Endodermal cell (in vitro differentiated cells): ENCODE results near the gene RNF43. TPM values are rescaled to one million over a fixed set of nuclear protein-coding genes. Genes with fewer than 3 reads are reported as not detected.

Experiments
- DNase-seq: peaks from one replicate; pipeline ENCODE4 v3.0.0-alpha.2; 2017
- H3K27ac ChIP-seq: 2 replicates; pipeline ENCODE4 v1.5.1; 2013; ENCODE audit warnings: mild to moderate bottlenecking, low read depth, low read length, moderate library complexity
- H3K27me3 ChIP-seq: 2 replicates; pipeline ENCODE4 v1.6.1; 2013; ENCODE audit warnings: mild to moderate bottlenecking, low read length, moderate library complexity; ENCODE audit not compliant: insufficient read depth, control insufficient read depth, poor library complexity, severe bottlenecking
- H3K36me3 ChIP-seq: 2 replicates; pipeline ENCODE4 v1.7.0; 2013; ENCODE audit warnings: mild to moderate bottlenecking, low read length, moderate library complexity; ENCODE audit not compliant: control insufficient read depth, insufficient read depth
- H3K4me1 ChIP-seq: one replicate; pipeline ENCODE4 v1.7.0; 2013; ENCODE audit warnings: low read length; ENCODE audit not compliant: control insufficient read depth, insufficient read depth
- H3K4me3 ChIP-seq: 2 replicates; pipeline ENCODE4 v1.5.1; 2013; ENCODE audit warnings: mild to moderate bottlenecking, low read length, moderate library complexity
- H3K9ac ChIP-seq: 2 replicates; pipeline ENCODE4 v1.6.1; 2013; ENCODE audit warnings: mild to moderate bottlenecking, low read length, moderate library complexity; ENCODE audit not compliant: poor library complexity, severe bottlenecking; ENCODE audit errors: extremely low read depth
- H3K9me3 ChIP-seq: 2 replicates; pipeline ENCODE4 v1.6.1; 2013; ENCODE audit warnings: mild to moderate bottlenecking, low read length, moderate library complexity; ENCODE audit not compliant: control insufficient read depth
- H3K27ac Mint-ChIP-seq: 2 replicates; pipeline ENCODE4 v1.8.0; 2020; ENCODE audit warnings: mixed read lengths
- H3K27me3 Mint-ChIP-seq: 2 replicates; pipeline ENCODE4 v1.8.0; 2021; ENCODE audit warnings: mild to moderate bottlenecking, mixed read lengths; ENCODE audit not compliant: insufficient read depth
- H3K36me3 Mint-ChIP-seq: 2 replicates; pipeline ENCODE4 v1.8.0; 2020; ENCODE audit warnings: low read depth, mixed read lengths
- H3K4me1 Mint-ChIP-seq: 2 replicates; pipeline ENCODE4 v1.8.0; 2020; ENCODE audit warnings: mixed read lengths
- H3K4me3 Mint-ChIP-seq: 2 replicates; pipeline ENCODE4 v1.8.0; 2020; ENCODE audit warnings: mild to moderate bottlenecking, moderate library complexity, mixed read lengths
- H3K9me3 Mint-ChIP-seq: 2 replicates; pipeline ENCODE4 v1.8.0; 2020; ENCODE audit warnings: mild to moderate bottlenecking, mixed read lengths
- CTCF ChIP-seq: fragments of 200-600 bp; sonication (generic); conservative IDR thresholded peaks from 2 replicates; pipeline ENCODE4 v1.5.0; 2021; ENCODE audit warnings: antibody characterized with exemption, mild to moderate bottlenecking
- WGBS, 2 experiments: methylation state at CpG; one replicate each; pipeline versions ENCODE4 v1.1.5 to v1.1.7; 2013; ENCODE audit warnings: missing lambda C conversion rate in 2 of 2, mixed read lengths in 1 of 2; ENCODE audit not compliant: insufficient coverage in 1 of 2, insufficient read length in 1 of 2; 5-methylcytosine and 5-hydroxymethylcytosine counted together
- total RNA-seq, 2 donors: library from RNA; stranded (reverse); fragmentation: NEBNext Ultra II Directional in 1 of 2; extraction: Animal tissue kit (Norgen Biotek cat#: 25700) in 1 of 2; gene quantifications; 2 replicates in 1 of 2; 3 replicates in 1 of 2; pipeline ENCODE4 v1.2.1, GENCODE V29; 2021

RNF43 gene
- total RNA-seq, 2 donors from 2014 or later = 3.2 to 4.1 TPM

- no peak overlapping the region for H3K9ac ChIP-seq
- no peaks in the 10 kb centered on the region for H3K27me3 Mint-ChIP-seq
- TF ChIP-seq CTCF = no peak
- H3K36me3 ChIP-seq = no peaks in the 10 kb centered on the region
- H3K27ac ChIP-seq = no peak overlapping the region
- H3K4me1 Mint-ChIP-seq = peaks cover 12% of the 10 kb centered on the region
- no peaks in the 10 kb centered on the region for H3K36me3 Mint-ChIP-seq
- no peak for DNase-seq
- H3K9me3 Mint-ChIP-seq = no peaks in the 10 kb centered on the region
- WGBS, 2 experiments = 92 to 100% methylated on average over 1 to 5 of the region's 5 CpGs
- no peak overlapping the region for H3K27ac Mint-ChIP-seq
- H3K27me3 ChIP-seq = no peaks in the 10 kb centered on the region
- no peak overlapping the region for H3K4me3 Mint-ChIP-seq
- H3K4me1 ChIP-seq = no peaks in the 10 kb centered on the region
- no peaks in the 10 kb centered on the region for H3K9me3 ChIP-seq
- H3K4me3 ChIP-seq = no peak overlapping the region
Measured at GRCh38 chr17:58377661-58378060, 39.7 kb downstream of the RNF43 start.

- peaks cover 12% of the 10 kb centered on the region for H3K4me1 Mint-ChIP-seq
- Histone ChIP-seq H3K4me1 (no peaks in the 10 kb centered on the region), H3K27me3 (no peaks in the 10 kb centered on the region), H3K36me3 (no peaks in the 10 kb centered on the region), H3K27ac (no peak overlapping the region), H3K4me3 (no peak overlapping the region), H3K9ac (no peak overlapping the region), H3K9me3 (no peaks in the 10 kb centered on the region)
- H3K4me3 Mint-ChIP-seq = no peak overlapping the region
- H3K27ac Mint-ChIP-seq = no peak overlapping the region
- peak; percentile 64 for DNase-seq
- WGBS, 2 experiments = 85 to 100% methylated on average over 3 of the region's 3 CpGs
- no peaks in the 10 kb centered on the region for H3K9me3 Mint-ChIP-seq
- H3K27me3 Mint-ChIP-seq = no peaks in the 10 kb centered on the region
- TF ChIP-seq CTCF = no peak
- H3K36me3 Mint-ChIP-seq = no peaks in the 10 kb centered on the region
Measured at GRCh38 chr17:58377093-58377601, 40.2 kb downstream of the RNF43 start.

GRCh38 chr17:58376472-58377000 lies 40.8 kb downstream of the RNF43 start:
- WGBS, 2 experiments = 69 to 78% methylated on average over 3 to 4 of the region's 4 CpGs
- no peaks in the 10 kb centered on the region for H3K36me3 ChIP-seq
- no peak for TF ChIP-seq CTCF
- Mint-ChIP-seq H3K9me3 (no peaks in the 10 kb centered on the region), H3K27me3 (no peaks in the 10 kb centered on the region), H3K36me3 (no peaks in the 10 kb centered on the region), H3K27ac (no peak overlapping the region), H3K4me1 (peaks cover 12% of the 10 kb centered on the region), H3K4me3 (no peak overlapping the region)
- peak; percentile 71 for DNase-seq
- no peak overlapping the region for H3K4me3 ChIP-seq
- H3K4me1 ChIP-seq = no peaks in the 10 kb centered on the region
- H3K9me3 ChIP-seq = no peaks in the 10 kb centered on the region
- H3K9ac ChIP-seq = no peak overlapping the region
- H3K27ac ChIP-seq = no peak overlapping the region
- H3K27me3 ChIP-seq = no peaks in the 10 kb centered on the region
